ENCODE results near the gene ZC3H18. TPM values are rescaled to one million over a fixed set of nuclear protein-coding genes. Genes with fewer than 3 reads are reported as not detected.

Gene ZC3H18
- total RNA-seq, 1 experiment from 2014 or later, result 11.8 TPM

- intact Hi-C loops (cut with micrococcal nuclease), result no loop called here
- Histone ChIP-seq H2AFZ (ENCODE audit: low read length) (no peak overlapping the region), H3K36me3 (ENCODE audit: low read depth, low read length) (no peaks in the 10 kb centered on the region), H3K4me1 (ENCODE audit: insufficient read depth, low read length) (no peaks in the 10 kb centered on the region), H3K9ac (ENCODE audit: low read length) (no peak overlapping the region), H3K9me2 (replicated peaks; ENCODE audit: low read length) (no peaks in the 10 kb centered on the region), H3K79me2 (ENCODE audit: low read length) (no peaks in the 10 kb centered on the region), H3K27me3 (ENCODE audit: low read length) (no peaks in the 10 kb centered on the region), H4K20me1 (ENCODE audit: low read length) (no peaks in the 10 kb centered on the region), H3F3A (ENCODE audit: low read length, unreplicated experiment) (no peaks in the 10 kb centered on the region), H3K27ac (ENCODE audit: low read length) (no peak overlapping the region), H3K4me2 (ENCODE audit: low read length) (no peak overlapping the region), H3K4me3 (ENCODE audit: low read length) (no peak overlapping the region), H3K9me3 (ENCODE audit: low read length) (no peaks in the 10 kb centered on the region)
- POLR2A ChIA-PET (ENCODE audit: unreplicated experiment), result no interaction called here
- no peak for ATAC-seq
- TF ChIP-seq EZH2phosphoT487 (IDR thresholded peaks at IDR 0.05; ENCODE audit: borderline replicate concordance, low read length) (no peak), CTCF (conservative IDR thresholded peaks at IDR 0.05; ENCODE audit: low read depth, low read length) (no peak), EZH2 (IDR thresholded peaks at IDR 0.05; ENCODE audit: low read length, unreplicated experiment) (no peak)
- BruUV-seq (replicated peaks), result no TSS peak
- CTCF ChIA-PET, result no interaction called here
- DNase-seq, result no peak
Measured at GRCh38 chr16:88646345-88647034, 76.3 kb downstream of the ZC3H18 start.

GRCh38 chr16:88647178-88648070 lies 77.2 kb downstream of the ZC3H18 start:
- CTCF ChIA-PET, result no interaction called here
- Histone ChIP-seq H3F3A (ENCODE audit: low read length, unreplicated experiment) (no peaks in the 10 kb centered on the region), H4K20me1 (ENCODE audit: low read length) (no peaks in the 10 kb centered on the region), H3K4me3 (ENCODE audit: low read length) (no peak overlapping the region), H3K9me2 (replicated peaks; ENCODE audit: low read length) (no peaks in the 10 kb centered on the region), H2AFZ (ENCODE audit: low read length) (no peak overlapping the region), H3K9ac (ENCODE audit: low read length) (no peak overlapping the region), H3K27me3 (ENCODE audit: low read length) (no peaks in the 10 kb centered on the region), H3K79me2 (ENCODE audit: low read length) (no peaks in the 10 kb centered on the region), H3K4me1 (ENCODE audit: insufficient read depth, low read length) (no peaks in the 10 kb centered on the region), H3K4me2 (ENCODE audit: low read length) (no peak overlapping the region), H3K36me3 (ENCODE audit: low read depth, low read length) (no peaks in the 10 kb centered on the region), H3K9me3 (ENCODE audit: low read length) (no peaks in the 10 kb centered on the region), H3K27ac (ENCODE audit: low read length) (no peak overlapping the region)
- BruUV-seq (replicated peaks), result no TSS peak
- TF ChIP-seq CTCF (conservative IDR thresholded peaks at IDR 0.05; ENCODE audit: low read depth, low read length) (no peak), EZH2phosphoT487 (IDR thresholded peaks at IDR 0.05; ENCODE audit: borderline replicate concordance, low read length) (no peak), EZH2 (IDR thresholded peaks at IDR 0.05; ENCODE audit: low read length, unreplicated experiment) (no peak)
- ATAC-seq (no peak), DNase-seq (no peak)
- intact Hi-C loops (cut with micrococcal nuclease), result no loop called here
- POLR2A ChIA-PET (ENCODE audit: unreplicated experiment), result no interaction called here
